K562 (cell line): Measurements from ENCODE around the gene PSMD9. TPM values are rescaled to one million over a fixed set of nuclear protein-coding genes. Genes with fewer than 3 reads are reported as not detected.

ENCODE experiments used
- AFF1 ChIP-seq, 2 experiments: fragments of 450-650 bp; IDR thresholded peaks; 2 replicates each; pipeline ENCODE4 v1.6.1; 2018; ENCODE audit warnings: mild to moderate bottlenecking in 2 of 2, low read depth in 1 of 2; ENCODE audit not compliant: partially characterized antibody in 2 of 2
- CAMTA2 ChIP-seq: fragments of 250-450 bp; sonication (Bioruptor Pico); conservative IDR thresholded peaks from 2 replicates; pipeline ENCODE4 v1.5.1; 2022
- DACH1 ChIP-seq: fragments of 450-650 bp; IDR thresholded peaks from 2 replicates; pipeline ENCODE4 v1.6.1; 2018; ENCODE audit not compliant: partially characterized antibody
- SMARCA4 ChIP-seq: fragments of 450-650 bp; IDR thresholded peaks from 2 replicates; pipeline ENCODE4 v1.6.1; 2016
- THRA ChIP-seq: fragments of 450-650 bp; IDR thresholded peaks from 2 replicates; pipeline ENCODE4 v1.6.1; 2017; ENCODE audit warnings: mild to moderate bottlenecking, moderate library complexity
- VEZF1 ChIP-seq: fragments of 200-800 bp; sonication (Bioruptor generic); IDR thresholded peaks from 2 replicates; pipeline ENCODE4 v1.6.1; 2017; ENCODE audit warnings: missing genetic modification characterization, missing compliant biosample characterization
- ZNF121 ChIP-seq: sonication (generic); formaldehyde crosslinking; conservative IDR thresholded peaks from 2 replicates; pipeline ENCODE4 v1.8.0; 2022; ENCODE audit warnings: missing genetic modification reagents
- ZNF384 ChIP-seq: IDR thresholded peaks from 2 replicates; pipeline ENCODE4 v1.6.1; 2012; ENCODE audit warnings: low read depth, low read length, improper control_type of control experiment
- polyA plus RNA-seq, 8 experiments: library from polyadenylated mRNA; depleted of rRNA in 4 of 8; stranded (reverse) in 5 of 8; unstranded in 3 of 8; fragments of >200 nt; fragmentation: Nextera tagmentation in 2 of 8; fragmentation: Illumina TruSeq in 1 of 8; extraction: Ambion mirVana in 2 of 8; extraction: Trizol in 1 of 8; gene quantifications; 2 replicates each; pipeline versions ENCODE4 v1.2.1 to v1.2.3, GENCODE V29; 2011 to 2014; ENCODE audit warnings: inconsistent platforms in 1 of 8, missing spikeins in 1 of 8
- total RNA-seq, 7 experiments: library from RNA; depleted of rRNA in 6 of 7; stranded (reverse); fragments of >200 nt in 6 of 7; fragmentation: Illumina TruSeq in 2 of 7; extraction: Trizol in 2 of 7; gene quantifications; 2 replicates each; pipeline versions ENCODE4 v1.2.1 to v1.2.3, GENCODE V29; 2011 to 2021; ENCODE audit warnings: low replicate concordance in 1 of 7

Gene PSMD9
- total and polyA plus RNA-seq, 9 of the 15 experiments (the other 6 are each of a cell fraction or from before 2014, with no cell fraction given): 12.2 to 143 (median 61.3) TPM

- TF ChIP-seq THRA (no peak), VEZF1 (CRISPR knock-in tag) (no peak), SMARCA4 (no peak), DACH1 (no peak), CAMTA2 (CRISPR knock-in tag) (no peak), ZNF121 (CRISPR knock-in tag) (no peak), AFF1 (IDR thresholded peaks at IDR 0.05; ENCODE audit: low read depth in 1 of 2, partially characterized antibody in 2 of 2) (no peak), ZNF384 (no peak)
- TF ChIP-seq, all 486 proteins: peak for 0
These were observed 65.1 kb downstream of the PSMD9 start (continued) for GRCh38 chr12:121953695-121954094.
